Stimulated activated CD8-positive, alpha-beta memory T cell treated with anti-CD3 and anti-CD28 coated beads, Interleukin-4, amount 100 ng/mL, for 1 hour (primary cell): Measurements from ENCODE around the gene RANBP3.
"Not testable (repeated sequence)": the region's sequence is repeated elsewhere in the genome, so short reads cannot be mapped to it uniquely, and the experiment has no call there.

Source experiments
- DNase-seq, 2 donors: peaks; one replicate each; pipeline ENCODE4 v3.0.0-alpha.2; 2020; ENCODE audit warnings: low read depth in 2 of 2, low spot score in 1 of 2

RANBP3 gene

GRCh38 chr19:5889288-5889971 lies 88.5 kb downstream of the RANBP3 start:
- DNase-seq: no peak

DNA sequence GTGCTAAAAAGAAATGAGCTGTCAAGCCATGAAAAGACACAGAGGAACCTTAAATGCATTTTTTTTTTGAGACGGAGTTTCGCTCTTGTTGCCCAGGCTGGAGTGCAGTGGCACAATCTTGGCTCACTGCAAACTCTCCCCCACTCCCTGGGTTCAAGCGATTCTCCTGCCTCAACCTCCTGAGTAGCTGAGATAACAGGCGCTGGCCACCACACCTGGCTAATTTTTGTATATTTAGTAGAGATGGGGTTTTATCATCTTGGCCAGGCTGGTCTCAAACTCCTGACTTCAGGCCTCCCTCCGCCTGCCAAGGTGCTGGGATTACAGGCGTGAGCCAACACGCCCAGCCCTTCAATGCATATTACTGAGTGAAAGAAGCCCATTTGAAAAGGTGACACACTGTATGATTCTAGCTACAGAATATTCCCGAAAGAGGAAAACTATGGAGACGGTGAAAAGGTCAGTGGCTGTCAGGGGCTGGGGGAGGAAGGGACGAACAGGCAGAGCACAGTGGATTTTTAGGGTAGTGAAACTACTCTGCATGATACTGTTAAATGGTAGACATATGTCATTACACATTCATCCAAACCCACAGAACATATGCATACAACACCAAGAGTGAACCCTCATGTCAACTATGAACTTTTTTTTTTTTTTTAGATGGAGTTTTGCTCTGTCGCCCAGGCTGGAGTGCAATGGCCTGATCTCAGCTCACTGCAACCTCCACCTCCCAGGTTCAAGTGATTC lies 93.7 kb downstream of the RANBP3 start:
- DNase-seq: not testable (repeated sequence)

GRCh38 chr19:5883157-5883873 lies 94.6 kb downstream of the RANBP3 start:
- not testable (repeated sequence) for DNase-seq

- DNase-seq: no peak
These were observed 95.4 kb downstream of the RANBP3 start for GRCh38 chr19:5882421-5882968.

GRCh38 chr19:5881543-5882299 lies 96.2 kb downstream of the RANBP3 start:
- no peak for DNase-seq

- DNase-seq: no peak
These were observed 97.3 kb downstream of the RANBP3 start for GRCh38 chr19:5880604-5881078.

GRCh38 chr19:5880196-5880595 lies 97.7 kb downstream of the RANBP3 start:
- DNase-seq: no peak

- no peak for DNase-seq
These were observed 100.1 kb downstream of the RANBP3 start for GRCh38 chr19:5877882-5878281.

DNA sequence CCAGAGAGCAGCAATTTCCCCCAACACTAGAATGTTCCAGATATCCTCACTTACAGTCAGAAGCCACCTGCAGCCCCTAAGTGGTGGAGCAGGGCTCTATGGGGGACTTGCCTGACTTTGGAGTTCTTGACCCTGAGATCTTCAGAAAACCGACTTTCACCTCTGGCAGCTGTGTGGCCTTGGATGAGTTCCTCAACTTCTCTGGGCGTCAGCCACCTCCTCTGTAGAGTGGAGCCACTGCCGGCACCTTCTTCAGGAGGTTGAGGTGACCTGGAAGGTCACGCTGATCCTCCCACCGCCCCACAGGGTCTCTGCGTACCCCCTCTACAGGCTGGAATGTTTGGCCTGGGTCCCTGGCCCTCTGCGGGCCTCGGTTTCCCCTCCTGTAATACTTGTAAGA lies 100.5 kb downstream of the RANBP3 start:
- DNase-seq: no peak

DNA sequence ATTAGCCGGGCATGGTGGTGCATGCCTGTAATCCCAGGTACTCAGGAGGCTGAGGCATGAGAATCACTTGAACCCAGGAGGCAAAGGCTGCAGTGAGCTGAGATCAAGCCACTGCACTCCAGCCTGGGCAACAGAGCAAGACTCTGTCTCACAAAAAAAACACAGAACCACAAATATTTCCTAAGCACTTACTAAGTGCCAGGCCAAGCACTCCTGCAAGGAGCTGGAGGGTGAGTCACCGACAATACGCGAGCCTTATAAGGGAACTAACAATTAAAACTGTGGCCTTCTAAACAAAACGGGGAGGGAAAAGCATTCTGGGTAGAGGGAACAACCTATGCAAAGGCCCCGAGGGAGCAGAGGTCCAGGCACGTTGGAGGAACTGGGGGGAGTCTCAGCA lies 103.4 kb downstream of the RANBP3 start:
- not testable (repeated sequence) for DNase-seq

DNA sequence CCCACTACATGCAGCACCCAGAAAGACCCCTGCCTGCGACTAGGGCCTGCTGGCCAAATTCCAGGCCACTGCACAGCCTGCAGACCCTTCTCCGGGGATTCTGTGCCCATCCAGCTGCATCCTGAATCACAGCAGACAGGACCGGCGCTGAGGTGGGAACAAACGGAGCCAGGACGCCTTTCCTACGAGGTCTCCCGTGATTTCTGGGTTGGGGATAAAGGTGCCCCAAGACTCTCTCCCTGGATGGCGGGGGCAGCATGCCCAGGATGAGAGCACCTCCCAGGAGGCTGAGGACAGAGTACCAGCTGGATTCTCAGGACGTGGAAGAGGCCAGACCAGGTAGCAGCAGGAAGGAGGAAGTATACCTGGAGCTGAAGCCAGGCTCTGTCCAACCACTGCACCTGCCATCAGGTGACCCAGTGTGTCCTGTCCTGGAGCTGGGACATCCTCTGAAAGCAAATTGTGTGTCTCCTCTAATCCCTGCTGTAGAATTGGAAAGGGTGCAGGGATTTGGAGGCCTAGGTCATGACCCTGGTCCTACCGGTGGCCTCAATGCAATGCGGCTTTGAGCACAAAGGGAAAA lies 104.2 kb downstream of the RANBP3 start:
- no peak for DNase-seq

DNA sequence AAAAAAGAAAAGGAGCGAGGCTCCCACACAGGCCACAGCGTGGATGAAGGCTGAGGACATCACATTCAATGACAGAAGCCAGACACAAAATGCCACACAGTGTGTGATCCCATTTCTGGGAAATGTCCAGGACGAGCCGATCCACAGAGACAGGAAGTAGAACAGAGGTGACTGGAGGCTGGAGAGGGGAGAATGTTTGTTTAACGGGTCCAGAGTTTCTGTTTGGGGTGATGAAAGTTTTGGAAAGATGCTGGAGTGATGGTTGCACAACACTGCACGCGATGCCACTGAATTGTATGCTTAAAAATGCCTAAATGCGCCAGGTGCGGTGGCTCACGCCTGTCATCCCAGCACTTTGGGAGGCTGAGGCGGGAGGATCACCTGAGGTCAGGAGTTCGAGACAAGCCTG lies 107.0 kb downstream of the RANBP3 start:
- no peak for DNase-seq

DNA sequence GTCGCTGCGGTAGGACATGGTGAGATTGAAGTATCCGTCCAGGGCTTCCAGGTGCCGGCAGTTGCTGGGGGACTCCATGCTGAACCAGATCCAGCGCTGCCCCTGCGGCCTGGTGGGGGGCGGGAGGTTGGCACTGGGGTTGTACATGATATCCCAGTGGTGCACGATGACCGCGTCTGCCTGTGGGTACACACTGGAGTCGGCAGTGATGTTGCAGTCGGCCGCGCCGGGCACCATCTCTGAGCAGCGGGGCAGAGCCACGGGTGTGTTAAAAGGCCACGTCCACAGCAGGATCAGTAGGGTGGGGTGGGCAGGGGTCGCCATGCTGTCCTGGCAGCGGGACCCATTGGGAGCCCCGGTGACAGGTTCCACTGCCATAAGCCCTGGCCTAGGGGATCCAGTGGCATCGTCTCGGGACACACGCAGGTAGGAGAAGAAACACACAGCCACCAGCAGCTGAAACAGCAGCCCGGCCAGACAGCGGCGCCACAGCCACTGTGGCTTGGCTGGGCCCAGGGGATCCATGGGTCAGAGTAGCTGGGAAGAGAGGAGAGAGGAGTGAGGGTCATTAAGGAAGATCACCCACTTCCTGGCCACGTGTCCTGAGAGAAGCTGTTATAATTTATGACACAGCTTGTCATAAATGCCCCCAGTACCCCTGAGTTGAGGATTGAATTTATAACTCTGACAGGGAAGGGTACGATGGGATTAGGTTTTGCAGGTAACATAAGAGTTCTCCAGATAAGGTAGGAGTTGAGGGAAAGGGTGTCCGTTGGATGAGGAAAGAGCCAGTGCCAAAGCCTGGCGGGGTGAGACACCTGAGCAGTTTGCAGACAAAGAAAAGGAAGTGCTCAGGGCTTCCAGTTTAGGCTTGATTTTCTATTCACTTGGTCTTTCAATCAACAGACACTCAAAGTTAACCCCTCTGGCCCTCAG lies 110.5 kb downstream of the RANBP3 start:
- DNase-seq: no peak
